CD8-positive, alpha-beta memory T cell (primary cell): ENCODE measurements around the gene RGS3. TPM values are rescaled to one million over a fixed set of nuclear protein-coding genes. Genes with fewer than 3 reads are reported as not detected.
A peak's percentile ranks its signal among the peaks of the same experiment; 100 is the strongest.

ENCODE experiments used
- CTCF ChIA-PET: fragments of 350-600 bp; sonication (Branson Sonifier 250); formaldehyde crosslinking; loops from one replicate; lab custom pipeline; 2021; ENCODE audit warnings: antibody characterized with exemption; lab: Charles Lee
- POLR2A ChIA-PET: fragments of 350-600 bp; sonication (Branson Sonifier 250); formaldehyde crosslinking; loops from one replicate; lab custom pipeline; 2021; ENCODE audit warnings: antibody characterized with exemption; lab: Charles Lee
- DNase-seq, 5 donors: peaks; one replicate each; pipeline versions ENCODE4 v3.0.0 to v3.0.0-alpha.2; 2020 to 2022; ENCODE audit warnings: mixed read lengths in 1 of 5
- H3K27ac ChIP-seq: one replicate; pipeline ENCODE4 v1.7.0; 2013; ENCODE audit warnings: low read depth, mild to moderate bottlenecking, low read length, moderate library complexity
- H3K27me3 ChIP-seq: 2 replicates; pipeline ENCODE4 v1.7.0; 2013; ENCODE audit warnings: low read length, mild to moderate bottlenecking; ENCODE audit not compliant: insufficient read depth, poor library complexity, severe bottlenecking
- H3K36me3 ChIP-seq: 2 replicates; pipeline ENCODE4 v1.7.0; 2013; ENCODE audit warnings: mild to moderate bottlenecking, low read length, moderate library complexity; ENCODE audit not compliant: insufficient read depth
- H3K4me1 ChIP-seq: 2 replicates; pipeline ENCODE4 v1.7.0; 2013; ENCODE audit warnings: mild to moderate bottlenecking, low read length, moderate library complexity; ENCODE audit not compliant: insufficient read depth
- H3K4me3 ChIP-seq: 2 replicates; pipeline ENCODE4 v1.7.0; 2013; ENCODE audit warnings: mild to moderate bottlenecking, low read length
- H3K9me3 ChIP-seq: 2 replicates; pipeline ENCODE4 v1.7.0; 2013; ENCODE audit warnings: mild to moderate bottlenecking, low read length
- H3K27ac Mint-ChIP-seq, 8 donors: one replicate each; pipeline ENCODE4 v1.8.0; 2020 to 2021; ENCODE audit warnings: mixed read lengths in 8 of 8, mild to moderate bottlenecking in 6 of 8, inconsistent platforms in 3 of 8, moderate library complexity in 3 of 8
- H3K27me3 Mint-ChIP-seq, 2 donors: one replicate each; pipeline ENCODE4 v1.8.0; 2020 to 2021; ENCODE audit warnings: mixed read lengths in 2 of 2, mild to moderate bottlenecking in 1 of 2, moderate library complexity in 1 of 2
- H3K36me3 Mint-ChIP-seq, 3 donors: one replicate each; pipeline ENCODE4 v1.8.0; 2020 to 2021; ENCODE audit warnings: mixed read lengths in 3 of 3, inconsistent platforms in 1 of 3, mild to moderate bottlenecking in 1 of 3
- H3K4me1 Mint-ChIP-seq, 3 donors: one replicate each; pipeline ENCODE4 v1.8.0; 2020 to 2021; ENCODE audit warnings: mixed read lengths in 3 of 3, inconsistent platforms in 1 of 3, mild to moderate bottlenecking in 1 of 3
- H3K4me3 Mint-ChIP-seq, 7 donors: one replicate each; pipeline ENCODE4 v1.8.0; 2020 to 2021; ENCODE audit warnings: mixed read lengths in 7 of 7, mild to moderate bottlenecking in 6 of 7, moderate library complexity in 4 of 7, inconsistent platforms in 2 of 7
- H3K9me3 Mint-ChIP-seq, 5 donors: one replicate each; pipeline ENCODE4 v1.8.0; 2020 to 2022; ENCODE audit warnings: mixed read lengths in 5 of 5, mild to moderate bottlenecking in 3 of 5, moderate library complexity in 2 of 5, inconsistent platforms in 1 of 5
- polyA plus RNA-seq: library from polyadenylated mRNA; unstranded; fragments of 300-500 nt; fragmentation: Illumina TruSeq; gene quantifications from one replicate; pipeline ENCODE4 v1.2.3, GENCODE V29; 2021
- total RNA-seq, 2 experiments: library from RNA; stranded (reverse); gene quantifications; one replicate each; pipeline ENCODE4 v1.2.3, GENCODE V29; 2021

RGS3 gene
- total and polyA plus RNA-seq, 3 experiments from 2014 or later, result 59.8 to 91.2 (median 89.2) TPM

DNA sequence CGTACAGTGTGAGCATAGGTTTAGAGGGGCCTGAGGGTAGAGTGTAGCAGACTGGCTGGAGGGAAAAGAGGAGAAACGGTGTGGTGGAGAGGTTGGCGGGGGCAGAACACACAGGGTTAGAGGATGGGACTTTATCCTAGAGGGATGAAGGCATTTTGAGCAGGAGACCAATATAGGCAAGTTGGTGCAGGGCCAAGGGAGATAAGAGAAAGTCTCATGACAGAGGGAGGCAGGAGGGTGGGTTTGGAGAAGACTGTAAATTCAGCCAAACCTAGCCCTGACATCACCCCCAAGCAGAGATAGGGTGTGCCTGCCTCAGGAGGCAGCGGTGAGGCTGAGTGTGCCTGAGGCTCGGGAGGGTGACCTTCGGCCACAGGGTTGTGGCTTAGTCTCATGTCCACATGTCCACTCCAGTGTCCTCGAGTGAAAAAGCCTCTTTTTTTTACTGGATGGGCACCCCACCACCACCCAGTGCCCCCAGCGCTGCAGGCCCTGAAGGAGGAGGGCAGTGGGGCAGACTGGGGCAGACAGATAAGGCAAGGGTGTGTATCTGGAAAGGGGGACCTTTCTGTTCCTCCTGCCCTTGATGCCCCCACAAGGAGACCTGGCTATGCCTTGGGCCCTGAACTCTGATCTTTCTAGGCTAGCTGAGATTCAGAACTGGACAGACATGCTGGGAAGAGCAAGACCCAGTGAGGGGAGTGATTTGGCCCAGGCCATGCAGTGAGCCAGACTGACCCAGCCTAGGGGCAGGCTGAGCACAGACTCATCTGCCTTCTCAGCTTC, 108.7 kb downstream of the RGS3 start:
- peak in 1 of 5 donors; percentile 37 for DNase-seq
- no peak overlapping the region for H3K4me3 ChIP-seq
- CTCF ChIA-PET, result interaction anchor here (1.5 kb wide), 2 partner anchors 10 kb away, joined by 3 to 5 read pairs; no protein-coding TSS in a partner anchor
- no peaks in the 10 kb centered on the region for H3K27me3 ChIP-seq
- peaks cover 18% of the 10 kb centered on the region for H3K4me1 ChIP-seq
- H3K9me3 ChIP-seq, result no peaks in the 10 kb centered on the region
- H3K4me3 Mint-ChIP-seq, result no peak overlapping the region
- H3K9me3 Mint-ChIP-seq, result no peaks in the 10 kb centered on the region
- no peaks in the 10 kb centered on the region for H3K27me3 Mint-ChIP-seq
- peak overlapping the region; percentile 38 to 88 (median 79) for H3K27ac Mint-ChIP-seq
- peaks cover 0 to 2% (median 0%) of the 10 kb centered on the region in 3 donors for H3K36me3 Mint-ChIP-seq
- H3K36me3 ChIP-seq, result no peaks in the 10 kb centered on the region
- POLR2A ChIA-PET, result no interaction called here
- H3K27ac ChIP-seq, result no peak overlapping the region
- peaks cover 63 to 89% (median 68%) of the 10 kb centered on the region in 3 donors for H3K4me1 Mint-ChIP-seq

DNA sequence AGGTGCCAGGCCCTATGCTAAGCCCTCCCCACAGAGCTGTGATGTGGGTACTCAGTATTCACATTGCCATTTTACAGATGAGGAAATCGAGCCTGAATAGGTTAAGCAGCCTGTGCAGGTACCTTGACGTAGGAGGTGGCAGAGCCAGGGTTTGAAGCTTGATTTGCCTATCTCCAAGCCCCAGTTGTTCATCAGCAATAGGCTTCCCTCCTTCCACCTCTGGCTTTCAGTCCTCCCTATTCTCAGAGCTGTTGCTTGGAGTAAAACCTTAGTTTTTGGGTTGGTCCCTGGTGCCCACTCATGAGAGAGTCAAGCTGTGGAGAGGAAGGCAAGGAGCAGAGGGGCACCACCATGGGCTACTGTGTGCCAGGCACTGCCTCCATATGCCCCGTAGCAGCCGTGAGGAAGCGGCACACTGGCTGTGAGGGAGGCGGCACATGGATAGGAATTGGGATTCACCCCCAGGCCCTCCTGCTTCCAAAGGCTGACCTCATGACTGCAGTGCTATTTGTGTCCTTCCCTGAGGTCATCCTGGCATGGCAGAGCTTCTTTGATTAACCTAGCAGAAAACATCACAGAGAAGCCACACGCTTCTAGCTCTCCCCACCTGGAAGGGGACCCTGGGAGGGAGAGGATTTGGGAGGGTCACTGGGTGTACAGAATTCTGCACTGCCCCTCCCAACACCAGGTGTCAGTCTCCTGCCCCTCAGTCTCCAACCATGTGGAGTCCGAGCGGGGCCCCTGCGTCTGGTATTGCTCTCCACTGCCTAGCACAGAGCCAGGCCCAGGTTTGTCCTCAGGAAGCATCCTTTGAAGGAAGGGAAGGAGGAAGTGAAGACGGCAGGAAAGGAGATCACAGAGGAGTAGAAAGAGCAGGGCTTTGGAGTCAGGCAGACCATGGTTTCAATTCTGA, 109.8 kb downstream of the RGS3 start:
- H3K4me3 ChIP-seq, result no peak overlapping the region
- no peaks in the 10 kb centered on the region for H3K36me3 ChIP-seq
- Mint-ChIP-seq H3K9me3 (no peaks in the 10 kb centered on the region), H3K4me1 (peaks cover 71 to 91% (median 75%) of the 10 kb centered on the region in 3 donors), H3K4me3 (peak overlapping the region in 1 of 7 donors; percentile 29), H3K27me3 (no peaks in the 10 kb centered on the region), H3K36me3 (no peaks in the 10 kb centered on the region), H3K27ac (peak overlapping the region; percentile 58 to 94 (median 81))
- no peaks in the 10 kb centered on the region for H3K9me3 ChIP-seq
- peaks cover 28% of the 10 kb centered on the region for H3K4me1 ChIP-seq
- H3K27me3 ChIP-seq, result no peaks in the 10 kb centered on the region
- H3K27ac ChIP-seq, result no peak overlapping the region
- POLR2A ChIA-PET, result no interaction called here
- peak in 1 of 5 donors; percentile 42 for DNase-seq
- CTCF ChIA-PET, result interaction anchor here (1.4 to 1.5 kb wide), 2 partner anchors 9 to 13 kb away, joined by 3 to 5 read pairs; no protein-coding TSS in a partner anchor

DNA sequence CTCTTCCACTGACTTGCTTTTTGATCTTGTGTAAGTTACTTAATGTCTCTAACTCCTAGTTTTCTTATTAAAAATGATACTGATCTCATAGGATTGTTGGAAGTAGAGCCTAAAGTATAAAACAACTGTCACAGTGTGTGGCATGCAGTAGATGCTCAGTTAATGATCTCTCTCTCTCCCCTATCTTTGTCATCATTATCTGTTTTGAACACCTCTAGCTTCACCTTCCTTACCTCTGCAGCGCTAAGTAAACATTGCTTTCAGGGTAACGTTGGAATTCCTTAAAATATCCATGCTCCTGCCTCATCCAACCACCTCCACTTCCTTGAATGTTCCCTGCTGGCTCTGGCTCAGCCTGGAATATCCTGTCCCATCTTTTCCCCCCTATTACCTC, 110.4 kb downstream of the RGS3 start:
- ChIA-PET CTCF (interaction anchor here (1.4 kb wide), 1 partner anchor 14 kb away, joined by 3 read pairs; no protein-coding TSS in a partner anchor), POLR2A (no interaction called here)
- no peaks in the 10 kb centered on the region for H3K36me3 Mint-ChIP-seq
- H3K27me3 Mint-ChIP-seq, result no peaks in the 10 kb centered on the region
- H3K27me3 ChIP-seq, result no peaks in the 10 kb centered on the region
- peaks cover 30% of the 10 kb centered on the region for H3K4me1 ChIP-seq
- H3K9me3 Mint-ChIP-seq, result no peaks in the 10 kb centered on the region
- H3K36me3 ChIP-seq, result no peaks in the 10 kb centered on the region
- no peak for DNase-seq
- H3K4me3 Mint-ChIP-seq, result peak overlapping the region in 1 of 7 donors; percentile 67
- no peaks in the 10 kb centered on the region for H3K9me3 ChIP-seq
- no peak overlapping the region for H3K27ac ChIP-seq
- H3K27ac Mint-ChIP-seq, result peak overlapping the region; percentile 33 to 94 (median 86)
- H3K4me1 Mint-ChIP-seq, result peaks cover 77 to 91% (median 79%) of the 10 kb centered on the region in 3 donors
- H3K4me3 ChIP-seq, result no peak overlapping the region

DNA sequence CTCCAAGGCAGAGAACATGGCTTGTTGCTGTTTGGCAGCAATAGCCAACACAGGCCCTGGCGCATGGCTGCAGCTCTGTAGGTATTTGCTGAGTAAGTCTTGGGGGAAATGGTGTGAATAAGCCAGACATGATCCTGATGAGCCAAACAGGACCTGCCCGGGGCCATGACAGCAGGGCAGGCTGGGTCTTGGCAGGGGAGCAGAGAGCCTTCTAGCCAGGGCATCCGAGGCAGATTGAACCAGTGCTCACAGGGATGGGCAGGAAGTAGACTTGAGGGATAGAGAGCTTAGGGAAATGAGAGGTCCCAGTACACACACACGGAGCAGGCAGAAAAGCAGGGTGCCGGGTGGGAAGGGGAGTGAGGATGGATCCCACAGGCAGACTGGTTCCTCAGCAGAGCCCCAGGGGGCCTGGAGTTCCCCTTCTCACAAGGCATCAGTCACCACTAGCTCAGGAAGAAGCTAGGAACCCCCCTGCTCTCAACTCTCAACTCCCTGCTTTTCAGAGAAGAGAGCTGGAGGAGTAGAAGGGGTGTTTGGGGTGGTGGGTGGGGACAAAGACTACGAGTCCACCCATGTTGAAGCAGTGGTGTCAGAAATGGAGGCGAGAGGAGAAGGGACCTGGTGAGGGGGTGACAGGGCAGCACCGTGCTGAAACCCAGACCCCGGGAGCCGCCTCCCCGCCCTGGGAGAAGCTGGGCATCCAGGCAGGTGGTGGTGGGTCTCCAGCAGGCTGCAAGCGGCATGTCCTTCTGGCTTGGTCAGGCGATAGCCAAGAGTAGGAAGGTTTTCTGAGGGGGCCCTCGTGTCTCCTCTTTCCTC, 111.1 kb downstream of the RGS3 start:
- ChIA-PET CTCF (interaction anchor here (1.4 kb wide), 1 partner anchor 14 kb away, joined by 3 read pairs; no protein-coding TSS in a partner anchor), POLR2A (no interaction called here)
- Mint-ChIP-seq H3K9me3 (no peaks in the 10 kb centered on the region), H3K27ac (peak overlapping the region; percentile 66 to 97 (median 88)), H3K4me1 (peaks cover 78 to 91% (median 81%) of the 10 kb centered on the region in 3 donors), H3K4me3 (peak overlapping the region in 1 of 7 donors; percentile 67), H3K36me3 (no peaks in the 10 kb centered on the region), H3K27me3 (no peaks in the 10 kb centered on the region)
- peak in 1 of 5 donors; percentile 24 for DNase-seq
- Histone ChIP-seq H3K36me3 (no peaks in the 10 kb centered on the region), H3K27ac (no peak overlapping the region), H3K9me3 (no peaks in the 10 kb centered on the region), H3K4me3 (no peak overlapping the region), H3K27me3 (no peaks in the 10 kb centered on the region), H3K4me1 (peaks cover 37% of the 10 kb centered on the region)

DNA sequence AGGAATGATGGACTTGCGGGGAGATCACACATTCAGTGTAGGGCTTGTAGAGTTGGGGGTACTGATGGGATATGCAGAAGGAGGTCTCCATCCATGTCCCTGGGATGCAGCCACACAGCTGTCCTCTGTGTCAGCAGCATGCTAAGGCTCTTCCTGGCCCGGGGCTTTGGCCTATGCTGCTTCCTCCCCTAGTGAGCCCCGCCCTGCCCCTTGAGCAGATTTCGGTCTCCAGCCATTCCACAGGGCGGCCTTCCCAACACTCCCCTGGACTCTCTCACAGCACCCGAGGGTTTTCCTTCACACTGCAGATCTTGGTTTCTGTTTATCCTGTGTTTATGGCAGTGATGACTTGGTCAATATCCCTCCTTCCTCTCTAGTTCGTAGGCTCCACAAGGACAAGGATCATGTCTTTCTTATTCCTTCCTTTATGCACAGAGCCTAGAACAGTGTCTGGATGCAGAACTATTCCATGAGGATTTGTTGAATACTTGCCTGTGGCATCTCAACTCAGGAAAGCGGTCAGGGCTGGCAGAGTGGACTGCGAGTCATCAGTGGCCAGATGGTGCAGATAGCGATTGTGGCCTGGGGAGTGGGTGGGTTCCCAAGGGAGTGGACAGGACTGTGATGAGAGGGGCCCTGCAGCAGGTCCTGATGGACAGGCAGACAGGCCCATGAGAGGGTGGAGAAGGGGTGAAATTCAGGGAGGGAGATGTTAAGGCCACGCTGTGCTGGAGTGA, 114.2 kb downstream of the RGS3 start:
- H3K4me1 Mint-ChIP-seq, result peaks cover 87 to 92% (median 92%) of the 10 kb centered on the region in 3 donors
- peaks cover 64% of the 10 kb centered on the region for H3K4me1 ChIP-seq
- H3K27ac ChIP-seq, result no peak overlapping the region
- peak overlapping the region; percentile 48 for H3K4me3 ChIP-seq
- peak in 1 of 5 donors; percentile 37 for DNase-seq
- H3K27me3 Mint-ChIP-seq, result no peaks in the 10 kb centered on the region
- H3K27me3 ChIP-seq, result no peaks in the 10 kb centered on the region
- peak overlapping the region; percentile 15 to 87 (median 68) for H3K4me3 Mint-ChIP-seq
- H3K36me3 Mint-ChIP-seq, result peaks cover 0 to 4% (median 0%) of the 10 kb centered on the region in 3 donors
- ChIA-PET POLR2A (interaction anchor here (0.7 to 4.1 kb wide), 6 partner anchors 46 to 68 kb away, joined by 3 to 27 read pairs (median 5); no protein-coding TSS in a partner anchor), CTCF (interaction anchor here (0.8 to 3.3 kb wide), 12 partner anchors 10 to 238 kb away, joined by 3 to 30 read pairs (median 8); partner anchors contain the start of gene WDR31)
- H3K9me3 Mint-ChIP-seq, result no peaks in the 10 kb centered on the region
- no peaks in the 10 kb centered on the region for H3K9me3 ChIP-seq
- peak overlapping the region; percentile 91 to 96 (median 95) for H3K27ac Mint-ChIP-seq
- no peaks in the 10 kb centered on the region for H3K36me3 ChIP-seq

GRCh38 chr9:113578279-113578865, 114.8 kb downstream of the RGS3 start:
- H3K36me3 Mint-ChIP-seq, result peaks cover 0 to 11% (median 1%) of the 10 kb centered on the region in 3 donors
- peak overlapping the region; percentile 72 to 87 (median 82) for H3K4me3 Mint-ChIP-seq
- Histone ChIP-seq H3K36me3 (no peaks in the 10 kb centered on the region), H3K9me3 (no peaks in the 10 kb centered on the region), H3K4me1 (peaks cover 66% of the 10 kb centered on the region), H3K27me3 (no peaks in the 10 kb centered on the region), H3K4me3 (peak overlapping the region; percentile 48), H3K27ac (peak overlapping the region; percentile 38)
- no peaks in the 10 kb centered on the region for H3K9me3 Mint-ChIP-seq
- no peaks in the 10 kb centered on the region for H3K27me3 Mint-ChIP-seq
- H3K27ac Mint-ChIP-seq, result peak overlapping the region; percentile 91 to 97 (median 95)
- CTCF ChIA-PET, result interaction anchor here (0.7 to 3.3 kb wide), 21 partner anchors 9 to 304 kb away, joined by 3 to 30 read pairs (median 5); partner anchors contain the start of genes ALAD and WDR31
- no peak for DNase-seq
- POLR2A ChIA-PET, result interaction anchor here (0.7 to 4.1 kb wide), 8 partner anchors 47 to 169 kb away, joined by 3 to 27 read pairs (median 6); partner anchors contain the start of gene POLE3
- H3K4me1 Mint-ChIP-seq, result peaks cover 86 to 94% (median 92%) of the 10 kb centered on the region in 3 donors
